GM11168 (cell line): Measurements from ENCODE around the gene CREB3L2.

Experiments
- in situ Hi-C: fragments of 300-500 bp; cut with MboI; formaldehyde crosslinking; loops from one replicate; pipeline ENCODE4 v1.12.0; 2022; ENCODE audit warnings: low sequenced_read_pairs; ENCODE audit not compliant: unreplicated experiment

CREB3L2 gene

DNA sequence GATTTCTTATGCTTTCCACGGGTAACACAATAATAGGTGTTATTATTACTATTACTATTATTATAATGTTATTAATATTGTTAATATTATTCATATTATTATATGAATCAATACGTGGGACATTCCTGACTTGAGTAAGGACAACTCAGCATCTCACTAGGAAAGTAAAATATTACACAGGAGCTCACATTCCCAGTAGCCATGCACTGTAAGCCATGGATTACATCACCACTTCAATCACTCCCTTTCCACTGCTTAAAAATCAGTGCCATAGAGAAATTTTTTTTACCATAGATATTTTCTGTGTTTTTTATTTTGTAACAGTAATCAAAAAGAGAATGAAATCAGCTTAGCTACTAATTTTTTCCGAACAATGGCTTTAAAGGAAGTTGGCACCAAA is 86.6 kb downstream of the CREB3L2 start:
- in situ Hi-C loops: no loop called here

DNA sequence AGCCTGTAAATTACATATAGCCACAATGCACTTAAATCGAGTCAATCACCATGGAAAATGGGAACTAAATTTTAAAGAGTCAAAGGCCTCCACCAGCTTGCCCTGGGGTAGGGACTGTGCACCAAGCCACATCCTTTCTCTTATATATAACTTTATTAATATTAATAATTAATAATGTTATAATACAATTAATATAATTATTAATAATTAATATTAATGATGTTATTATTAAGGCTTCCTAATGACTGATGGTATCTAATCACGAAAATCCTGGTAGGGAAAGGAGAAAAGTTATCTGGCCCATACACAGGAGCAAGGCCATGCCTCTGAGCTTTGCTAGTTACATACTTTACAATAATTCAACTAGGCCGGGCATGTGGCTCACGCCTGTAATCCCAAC is 87.9 kb downstream of the CREB3L2 start:
- in situ Hi-C loops: no loop called here

DNA sequence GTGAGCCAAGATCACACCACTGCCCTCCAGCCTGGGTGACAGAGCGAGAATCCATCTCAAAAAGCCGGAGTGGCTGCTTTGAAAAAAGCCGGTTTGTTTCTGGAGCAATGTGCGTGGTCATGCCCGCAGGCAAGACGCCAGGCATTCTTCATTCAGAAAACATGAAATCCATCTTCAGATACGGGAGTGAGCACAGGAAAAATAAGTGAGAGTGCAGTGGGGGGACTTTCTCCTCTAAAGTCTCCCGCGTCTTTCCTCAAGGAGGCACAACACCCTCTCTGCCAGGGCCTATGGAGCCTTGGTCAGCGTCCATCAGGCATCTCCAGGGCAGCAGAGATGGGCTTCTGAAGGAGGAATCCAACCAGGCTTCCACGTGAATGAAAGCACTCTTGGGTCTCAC is 92.8 kb downstream of the CREB3L2 start:
- in situ Hi-C loops: loop anchor here (5.0 kb wide), 1 partner anchor 83 kb away; no protein-coding TSS in a partner anchor

DNA sequence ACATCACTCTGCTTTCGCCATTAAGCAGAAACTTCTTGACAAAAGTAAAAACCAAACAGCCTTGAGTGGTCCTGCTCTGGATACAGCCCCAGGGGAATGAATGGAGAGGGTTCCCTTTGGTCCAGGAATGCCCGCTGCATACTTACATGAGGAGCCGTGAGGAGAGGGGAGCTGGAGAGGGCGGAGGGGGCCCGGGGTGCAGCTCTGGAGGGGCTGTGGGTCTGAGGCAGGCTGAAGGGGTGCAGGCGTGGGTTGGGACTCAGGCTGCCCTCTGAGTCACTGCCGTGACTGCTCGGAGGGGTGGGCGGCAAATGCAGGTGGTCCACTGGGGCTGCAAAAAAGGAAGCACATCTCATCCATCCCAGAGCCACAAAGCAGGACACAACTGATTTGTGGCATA is 93.8 kb downstream of the CREB3L2 start:
- in situ Hi-C loops: loop anchor here (5.0 kb wide), 1 partner anchor 84 kb away; no protein-coding TSS in a partner anchor

DNA sequence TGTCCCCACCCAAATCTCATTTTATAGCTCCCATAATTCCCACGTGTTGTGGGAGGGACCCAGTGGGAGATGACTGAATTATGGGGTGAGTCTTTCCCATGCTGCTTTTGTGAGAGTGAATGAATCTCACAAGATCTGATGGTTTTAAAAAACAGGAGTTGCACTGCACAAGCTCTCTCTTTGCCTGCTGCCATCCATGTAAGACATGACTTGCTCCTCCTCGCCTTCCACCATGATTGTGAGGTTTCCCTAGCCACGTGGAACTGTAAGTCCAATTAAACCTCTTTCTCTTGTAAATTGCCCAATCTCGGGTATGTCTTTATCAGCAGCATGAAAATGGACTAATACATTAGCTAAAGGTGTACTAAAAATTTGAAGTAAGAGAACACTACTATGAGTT is 95.2 kb downstream of the CREB3L2 start:
- in situ Hi-C loops: loop anchor here (5.0 kb wide), 1 partner anchor 86 kb away; no protein-coding TSS in a partner anchor

DNA sequence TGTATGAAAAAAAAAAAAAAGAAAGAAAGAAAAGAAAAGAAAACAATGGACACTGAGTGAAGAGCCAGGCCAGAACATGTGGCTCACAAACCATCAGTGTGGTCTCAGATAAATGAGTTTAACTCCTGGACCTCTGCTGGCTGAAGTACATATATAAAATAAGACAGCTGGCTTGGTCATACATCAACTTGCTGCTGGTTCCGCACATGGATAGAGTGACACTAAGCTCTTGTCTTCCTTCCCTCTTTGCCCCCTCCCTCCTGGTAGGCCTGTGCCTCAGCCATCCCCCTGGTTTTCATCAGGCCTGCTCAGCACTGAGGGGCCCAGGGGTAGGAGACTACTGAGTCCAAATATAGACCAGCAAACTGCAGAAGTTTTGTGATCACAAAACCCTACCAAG is 97.1 kb downstream of the CREB3L2 start:
- in situ Hi-C loops: loop anchor here (5.0 kb wide), 1 partner anchor 87 kb away; no protein-coding TSS in a partner anchor

DNA sequence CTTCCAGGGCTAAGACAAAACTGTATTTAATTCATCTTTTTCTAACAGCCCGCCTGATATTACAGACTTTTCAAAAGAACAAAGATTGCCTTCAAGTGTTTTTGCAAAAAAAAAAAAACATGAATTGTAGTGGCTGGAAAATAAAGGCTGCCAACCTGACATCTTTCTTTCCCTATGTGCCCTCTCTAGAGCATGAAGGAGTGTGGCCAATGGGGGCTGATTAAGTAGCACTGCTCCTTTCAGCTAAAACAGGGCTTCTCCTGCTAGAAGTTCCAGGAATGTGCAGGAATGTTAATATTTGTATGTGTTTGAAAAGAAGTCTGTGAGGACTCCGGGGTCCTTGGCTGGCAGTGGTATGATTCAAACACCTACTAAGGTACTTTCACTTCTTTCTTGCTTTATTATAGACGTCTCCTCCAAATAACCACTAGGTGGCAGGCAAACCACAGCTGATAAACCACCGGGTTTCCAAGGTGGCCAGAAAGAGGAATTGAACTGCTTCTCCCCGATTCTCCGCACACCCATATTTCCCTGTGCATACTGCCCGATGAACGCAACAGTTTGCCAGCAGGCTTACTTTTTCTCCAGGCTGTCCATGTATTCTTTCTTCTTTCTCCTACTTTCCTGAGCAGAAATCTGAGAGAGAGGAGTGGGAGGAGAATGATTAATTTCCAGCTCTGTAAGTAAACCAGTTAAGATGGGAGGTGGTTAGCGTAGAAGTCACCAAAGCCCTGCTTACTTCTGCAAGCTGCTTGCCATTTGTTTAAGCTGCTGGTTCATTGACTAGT is 98.3 kb downstream of the CREB3L2 start:
- in situ Hi-C loops: no loop called here

DNA sequence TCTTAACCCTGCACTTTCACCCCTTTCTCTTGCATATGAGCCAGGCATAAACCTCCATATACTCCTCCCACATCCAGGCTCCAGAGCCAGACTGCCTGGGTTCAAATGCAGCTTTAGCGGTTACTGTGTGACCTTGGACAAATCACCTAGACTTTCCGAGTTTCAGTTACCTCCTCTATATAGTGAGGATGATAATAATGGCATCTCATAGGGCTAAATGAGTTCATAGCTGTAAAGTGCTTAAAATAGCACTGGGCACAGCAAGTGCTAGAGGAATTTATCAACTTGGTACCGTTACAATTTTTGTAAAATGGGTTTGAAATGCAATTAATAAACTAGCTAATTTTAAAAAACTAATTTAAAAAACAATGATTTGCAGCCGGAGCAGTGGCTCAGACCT is 101.7 kb downstream of the CREB3L2 start:
- in situ Hi-C loops: no loop called here

DNA sequence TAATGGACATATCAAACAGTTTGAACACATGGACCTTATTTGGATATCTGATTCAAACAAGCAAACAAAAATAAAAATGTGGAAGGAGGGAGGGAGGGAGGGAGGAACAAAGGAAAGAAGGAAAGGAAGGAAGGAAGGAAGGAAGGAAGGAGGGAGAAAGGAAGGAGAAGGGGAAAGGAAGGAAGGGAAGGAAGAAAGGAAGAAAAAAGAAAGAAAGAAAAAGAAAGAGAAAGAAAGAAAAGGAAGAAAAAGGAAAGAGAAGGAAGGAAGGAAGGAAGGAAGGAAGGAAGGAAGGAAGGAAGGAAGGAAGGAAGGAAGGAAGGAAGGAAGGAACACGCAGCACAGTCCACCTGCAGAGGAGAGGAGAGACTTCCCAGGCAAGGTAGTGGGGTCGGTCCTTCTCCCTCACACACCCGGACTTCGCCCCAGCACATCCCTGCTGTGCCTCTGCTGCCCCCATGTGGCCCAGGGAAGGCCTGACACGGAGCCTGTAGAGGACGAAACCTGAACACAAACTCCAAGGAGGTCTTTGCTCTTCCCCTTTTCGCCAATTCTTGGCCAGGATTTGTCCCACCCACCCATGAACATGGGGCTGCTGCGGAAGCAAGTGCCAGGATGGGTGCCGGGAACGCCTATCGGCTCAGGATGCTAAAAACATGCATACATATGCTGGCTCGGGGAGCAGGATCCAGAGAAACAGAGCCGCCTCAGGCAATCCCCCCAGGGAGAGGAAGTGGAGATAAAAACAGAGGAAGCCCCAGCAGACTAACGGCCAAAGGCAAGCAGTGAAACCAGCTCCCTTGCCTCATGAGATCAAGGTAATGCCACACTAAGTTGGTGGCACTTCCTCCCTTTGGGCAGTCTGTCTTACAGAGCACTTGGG is 102.8 kb downstream of the CREB3L2 start:
- in situ Hi-C loops: loop anchor here (25.0 kb wide), 1 partner anchor 237 kb away; no protein-coding TSS in a partner anchor

DNA sequence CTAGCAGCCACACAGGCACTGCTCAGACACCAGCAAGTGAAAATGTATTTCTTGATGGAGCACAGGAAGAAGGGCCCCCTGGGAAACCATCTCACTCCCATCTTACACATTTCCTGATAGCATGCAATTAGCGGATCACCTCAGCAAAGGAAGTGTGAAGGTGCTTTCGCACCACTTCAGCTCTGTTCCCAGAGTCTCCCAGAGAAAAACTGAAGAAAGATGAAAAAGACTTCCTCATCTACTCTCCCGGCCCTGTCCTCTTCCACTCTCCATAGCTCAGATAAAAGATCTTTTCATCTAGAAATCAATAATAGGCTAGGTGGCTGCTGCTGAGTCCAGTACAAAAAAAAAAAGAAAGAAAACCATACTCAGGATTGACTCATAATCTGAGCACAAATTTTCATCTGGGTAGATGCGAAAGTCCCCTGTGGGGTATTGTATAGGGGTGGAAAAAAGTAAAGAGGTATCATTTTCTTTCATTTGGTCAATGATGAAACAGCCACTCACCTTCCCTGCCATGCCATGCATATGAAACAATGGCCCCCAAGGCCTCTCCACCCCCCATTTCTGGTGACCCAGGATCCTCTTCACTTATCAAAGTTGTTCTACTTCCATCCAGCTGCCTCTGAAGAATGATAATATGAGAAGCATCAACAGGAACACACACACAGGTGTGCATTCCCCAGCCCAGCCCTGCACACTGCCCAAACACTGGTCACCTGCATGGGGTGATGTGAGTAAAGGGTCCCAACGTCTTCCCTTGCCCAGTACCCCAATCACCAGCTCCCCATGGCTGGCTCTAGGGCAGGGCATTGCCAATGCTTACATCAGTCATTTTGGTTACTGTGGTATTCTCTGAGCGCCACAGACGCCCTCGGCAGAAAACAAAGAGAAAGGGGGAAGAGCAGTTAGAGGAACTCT is 106.3 kb downstream of the CREB3L2 start:
- in situ Hi-C loops: loop anchor here (25.0 kb wide), 1 partner anchor 233 kb away; no protein-coding TSS in a partner anchor

DNA sequence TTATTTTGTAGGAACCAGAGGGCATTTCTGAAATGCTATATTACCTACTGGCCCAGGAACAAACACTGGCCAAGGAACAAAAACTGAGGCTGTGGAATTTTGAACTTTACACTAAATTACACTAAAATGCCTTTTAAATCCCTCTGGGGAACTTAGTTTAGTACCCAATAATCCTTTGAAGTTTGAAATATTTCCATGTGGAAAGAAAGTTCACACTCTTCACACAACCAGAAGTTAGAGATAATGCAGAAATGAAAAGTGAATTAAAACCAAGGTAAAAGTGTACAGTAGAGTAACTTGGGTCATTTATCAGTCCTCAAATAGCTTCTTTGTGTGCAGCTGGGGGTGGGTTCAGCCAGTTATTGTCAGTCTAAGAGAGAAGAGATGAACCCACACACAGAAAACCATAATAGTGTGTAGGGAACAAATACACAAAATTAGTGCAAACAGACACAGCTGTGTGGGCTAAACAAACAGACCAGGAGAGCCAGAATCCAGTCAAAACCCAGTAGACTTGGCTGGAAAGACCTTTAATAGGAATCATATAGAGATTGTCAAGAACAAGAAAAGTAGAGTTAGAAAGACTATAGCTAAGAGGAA is 108.6 kb downstream of the CREB3L2 start:
- in situ Hi-C loops: loop anchor here (25.0 kb wide), 1 partner anchor 231 kb away; no protein-coding TSS in a partner anchor

DNA sequence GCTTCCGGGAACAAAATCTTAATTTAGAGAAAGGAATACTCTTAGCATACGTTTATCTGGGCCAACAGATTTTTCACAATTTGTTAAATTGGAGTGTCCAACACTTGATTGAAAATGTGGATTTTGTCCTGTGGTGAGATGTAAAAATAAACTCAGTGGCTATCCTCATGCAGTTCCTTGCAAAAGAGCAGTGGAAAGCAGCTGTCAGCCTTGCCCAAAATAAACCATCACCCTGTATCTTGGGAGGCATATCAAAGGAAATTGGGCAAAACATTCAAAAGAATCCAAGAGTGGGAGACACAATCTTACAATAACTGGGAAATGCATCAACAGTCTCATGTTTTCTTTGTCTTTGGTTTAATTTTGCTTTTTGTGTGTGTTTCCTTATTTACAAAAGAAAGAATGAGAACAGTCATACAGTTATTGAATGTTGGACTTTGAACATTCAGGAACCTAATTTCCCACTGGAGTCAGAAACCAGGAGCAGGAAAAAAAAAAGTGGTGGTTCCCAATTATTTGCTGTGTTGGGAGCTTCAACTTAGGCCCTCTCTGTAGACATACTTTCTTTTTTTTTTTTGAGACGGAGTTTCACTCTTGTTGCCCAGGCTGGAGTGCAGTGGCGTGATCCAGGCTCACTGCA is 110.8 kb downstream of the CREB3L2 start:
- in situ Hi-C loops: loop anchor here (25.0 kb wide), 1 partner anchor 229 kb away; no protein-coding TSS in a partner anchor

DNA sequence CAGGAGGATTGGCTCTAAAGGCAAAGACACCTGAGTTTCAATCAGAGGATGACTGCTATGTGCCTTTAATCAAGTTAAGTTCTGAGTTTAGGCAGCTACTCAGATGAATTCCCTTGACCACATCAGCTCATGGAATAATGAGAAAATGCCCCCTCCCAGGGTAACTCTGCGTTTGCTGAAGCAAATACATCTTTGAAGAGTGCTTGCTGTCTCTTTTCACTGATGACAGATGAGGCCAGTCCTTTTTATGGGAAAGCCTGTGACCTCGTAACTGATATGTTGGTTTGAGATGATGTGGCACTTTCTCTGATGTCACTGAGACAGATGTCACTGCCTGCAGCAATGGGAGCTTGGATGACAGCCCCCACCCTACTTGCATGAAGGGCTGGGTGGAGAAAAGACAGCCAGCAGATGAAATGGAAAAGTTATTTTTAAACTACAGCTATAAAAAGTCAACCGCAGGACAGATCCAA is 111.4 kb downstream of the CREB3L2 start:
- in situ Hi-C loops: loop anchor here (25.0 kb wide), 1 partner anchor 228 kb away; no protein-coding TSS in a partner anchor

DNA sequence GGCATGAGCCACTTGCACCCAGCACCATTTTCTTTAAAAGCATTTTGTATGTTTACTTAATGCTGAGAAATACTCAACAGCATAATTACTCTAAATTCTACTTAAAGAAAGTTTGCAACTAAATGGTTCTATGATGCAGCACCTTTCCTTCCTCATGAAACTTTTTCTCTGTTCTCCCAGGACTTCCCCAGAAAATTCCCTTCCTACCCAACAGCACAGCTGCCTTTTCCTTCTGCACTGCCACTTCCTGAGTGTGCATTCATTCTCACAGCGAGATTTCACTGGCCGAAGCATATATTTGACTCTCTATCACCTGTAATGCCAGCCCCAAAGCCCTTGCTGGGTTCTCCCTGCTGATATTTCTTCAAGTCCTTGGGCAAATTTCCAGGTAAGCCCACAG is 113.6 kb downstream of the CREB3L2 start:
- in situ Hi-C loops: loop anchor here (25.0 kb wide), 1 partner anchor 226 kb away; no protein-coding TSS in a partner anchor

DNA sequence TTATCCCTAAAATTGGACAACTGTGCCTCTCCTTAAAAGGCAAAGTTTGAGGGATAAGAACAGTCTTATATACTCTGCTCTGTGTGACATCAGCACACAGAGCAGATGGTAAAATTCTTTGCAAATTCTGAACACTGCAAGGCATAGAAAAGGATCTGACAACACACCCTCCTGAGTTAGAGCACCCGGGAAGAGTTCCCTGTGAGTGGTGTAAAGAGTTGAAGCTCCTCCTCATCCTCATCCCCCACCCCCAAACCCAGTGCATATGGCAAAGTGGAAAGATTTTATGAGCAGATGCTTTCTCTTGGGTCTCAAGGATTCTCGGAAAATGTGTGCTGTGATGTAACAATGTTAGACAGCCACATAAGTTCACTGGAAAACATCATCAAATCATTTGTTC is 115.1 kb downstream of the CREB3L2 start:
- in situ Hi-C loops: loop anchor here (25.0 kb wide), 1 partner anchor 224 kb away; no protein-coding TSS in a partner anchor

DNA sequence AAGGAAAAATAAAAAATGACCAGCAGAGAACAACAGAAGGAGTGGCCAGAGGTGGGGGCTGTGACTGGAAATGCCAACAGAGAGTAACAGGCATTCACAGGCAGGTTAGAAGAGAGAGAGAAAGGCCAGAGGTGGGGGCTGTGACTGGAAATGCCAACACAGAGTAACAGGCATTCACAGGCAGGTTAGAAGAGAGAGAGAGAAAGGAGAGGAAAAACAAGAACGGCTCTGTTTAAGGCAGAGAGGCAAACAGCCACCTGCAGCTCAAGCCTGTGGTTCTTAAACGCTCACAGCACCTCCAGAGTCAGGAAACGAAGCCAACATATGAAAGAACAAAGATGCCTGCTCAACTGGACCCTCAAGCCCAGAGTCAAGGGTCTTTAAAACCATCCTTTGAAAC is 115.6 kb downstream of the CREB3L2 start:
- in situ Hi-C loops: loop anchor here (25.0 kb wide), 1 partner anchor 224 kb away; no protein-coding TSS in a partner anchor

DNA sequence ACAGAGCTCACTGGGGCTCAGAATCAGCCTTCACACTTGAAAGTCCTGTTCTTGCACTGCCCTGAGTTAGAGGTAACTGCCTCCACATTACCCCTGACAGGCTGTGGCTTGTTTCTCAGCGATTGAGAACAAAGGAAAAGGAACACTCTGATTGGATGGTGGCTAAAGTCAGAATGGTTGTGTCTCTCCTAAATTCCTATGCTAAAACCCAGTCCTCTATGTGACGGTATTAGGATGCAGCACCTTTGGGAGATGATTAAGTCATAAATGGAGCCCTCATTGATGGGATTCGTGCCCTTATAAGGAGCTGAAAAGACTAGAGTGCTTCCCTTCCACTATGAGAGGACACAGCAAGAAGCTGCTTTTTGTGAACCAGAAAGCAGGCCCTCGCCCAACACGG is 116.2 kb downstream of the CREB3L2 start:
- in situ Hi-C loops: loop anchor here (25.0 kb wide), 1 partner anchor 223 kb away; no protein-coding TSS in a partner anchor

DNA sequence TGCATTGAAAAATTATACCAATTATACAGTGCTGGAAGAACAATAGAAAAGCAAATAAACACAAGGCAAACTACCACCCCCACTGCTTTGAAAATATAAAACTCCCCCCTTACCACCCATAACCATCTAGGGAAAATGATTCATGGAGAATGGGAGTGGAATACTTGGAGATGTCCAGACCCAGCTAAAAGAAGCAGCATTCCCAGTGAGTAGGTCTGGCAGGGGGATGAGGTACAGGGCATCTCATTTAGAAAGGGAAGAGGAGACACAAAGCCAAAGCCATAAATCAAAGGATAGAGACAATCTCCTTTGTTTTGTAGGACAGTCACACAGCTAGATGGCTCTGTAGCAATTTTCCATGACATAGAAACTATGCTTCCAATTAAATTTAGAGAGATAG is 119.1 kb downstream of the CREB3L2 start:
- in situ Hi-C loops: loop anchor here (25.0 kb wide), 1 partner anchor 221 kb away; no protein-coding TSS in a partner anchor
